Panc1 (cell line): ENCODE measurements around the gene WDR5. TPM values are rescaled to one million over a fixed set of nuclear protein-coding genes. Genes with fewer than 3 reads are reported as not detected.

Experiments
- ATAC-seq: fragments of 200-7000 bp; cut with Tn5 transposase; 2 replicates; pipeline ENCODE4 v1.9.1; 2020; ENCODE audit warnings: mild to moderate bottlenecking, moderate library complexity
- BruUV-seq: library from RNA; stranded (reverse); fragments of 400-500 nt; replicated peaks from 2 replicates; lab custom pipeline; 2021; lab: Mats Ljungman, UMichigan
- CTCF ChIA-PET: fragments of 300-600 bp; sonication (Branson Sonifier 250); formaldehyde crosslinking; loops from one replicate; lab custom pipeline; 2022; ENCODE audit warnings: antibody characterized with exemption; lab: Charles Lee
- POLR2A ChIA-PET: fragments of 300-600 bp; sonication (Branson Sonifier 250); formaldehyde crosslinking; loops from one replicate; lab custom pipeline; 2022; ENCODE audit warnings: antibody characterized with exemption; lab: Charles Lee
- DNase-seq: peaks from one replicate; pipeline ENCODE4 v3.0.0-alpha.2; 2010; ENCODE audit warnings: low read depth, low spot score
- H3K27ac ChIP-seq: 2 replicates; pipeline ENCODE4 v1.5.1; 2011; ENCODE audit warnings: mild to moderate bottlenecking, low read length, inconsistent platforms
- H3K27me3 ChIP-seq: fragments of 200-500 bp; sonication (Bioruptor generic); 2 replicates; pipeline ENCODE4 v1.6.0; 2014; ENCODE audit warnings: low read length, inconsistent platforms; ENCODE audit not compliant: control insufficient read depth, insufficient read depth
- H3K36me3 ChIP-seq: fragments of 200-500 bp; sonication (Bioruptor generic); 2 replicates; pipeline ENCODE4 v1.5.1; 2014; ENCODE audit warnings: inconsistent platforms, mild to moderate bottlenecking, low read length, moderate library complexity; ENCODE audit not compliant: control insufficient read depth, insufficient read depth
- H3K4me1 ChIP-seq: 2 replicates; pipeline ENCODE4 v1.5.1; 2011; ENCODE audit warnings: inconsistent platforms, mild to moderate bottlenecking, low read length, moderate library complexity; ENCODE audit not compliant: control insufficient read depth, insufficient read depth
- H3K4me3 ChIP-seq, 2 experiments: 2 replicates each; pipeline ENCODE4 v1.5.1; 2011 to 2012; ENCODE audit warnings: low read depth in 2 of 2, low read length in 2 of 2, mild to moderate bottlenecking in 2 of 2, inconsistent platforms in 1 of 2, moderate library complexity in 1 of 2
- H3K9me3 ChIP-seq: fragments of 200-500 bp; sonication (Bioruptor generic); 2 replicates; pipeline ENCODE4 v1.5.1; 2014; ENCODE audit warnings: low read depth, mild to moderate bottlenecking, inconsistent platforms, low read length, moderate library complexity; ENCODE audit not compliant: control insufficient read depth, insufficient read depth
- CTCF ChIP-seq: fragments of 450-650 bp; IDR thresholded peaks from 2 replicates; pipeline ENCODE4 v1.5.1; 2017; ENCODE audit warnings: mild to moderate bottlenecking
- POLR2AphosphoS5 ChIP-seq: IDR thresholded peaks from 2 replicates; pipeline ENCODE4 v1.6.1; 2012; ENCODE audit warnings: mild to moderate bottlenecking, low read depth, low read length, moderate library complexity
- REST ChIP-seq, 2 experiments: IDR thresholded peaks; 2 replicates each; pipeline ENCODE4 v1.6.1; 2011 to 2012; ENCODE audit warnings: low read depth in 2 of 2, control low read depth in 1 of 2, low read length in 1 of 2, mild to moderate bottlenecking in 1 of 2, moderate library complexity in 1 of 2; ENCODE audit not compliant: insufficient read depth in 1 of 2
- SIN3A ChIP-seq: IDR thresholded peaks from 2 replicates; pipeline ENCODE4 v1.6.1; 2012; ENCODE audit warnings: low read depth, mild to moderate bottlenecking, low read length, moderate library complexity, borderline replicate concordance; ENCODE audit not compliant: insufficient read depth
- TCF7L2 ChIP-seq: IDR thresholded peaks from 2 replicates; pipeline ENCODE4 v1.6.1; 2011; ENCODE audit warnings: mild to moderate bottlenecking, low read depth, low read length, inconsistent platforms
- in situ Hi-C: cut with HindIII; loops from 2 replicates; pipeline ENCODE4 v1.10.0; 2016; ENCODE audit warnings: low sequenced_read_pairs, low pct_unique_long_range_greater_than_20kb
- intact Hi-C: fragments of 100-400 bp; cut with micrococcal nuclease; formaldehyde crosslinking; loops from one replicate; pipeline ENCODE4 v1.10.0; 2022; ENCODE audit not compliant: unreplicated experiment
- total RNA-seq: library from RNA; stranded (reverse); gene quantifications from one replicate; pipeline ENCODE4 v1.2.1, GENCODE V29; 2021; ENCODE audit not compliant: unreplicated experiment

The WDR5 gene
- total RNA-seq, 1 experiment from 2014 or later: 36.9 TPM

- H3K9me3 ChIP-seq: no peaks in the 10 kb centered on the region
- ATAC-seq: no peak
- intact Hi-C loops (loop anchor here (10.0 kb wide), 1 partner anchor 145 kb away; the partner anchor contains the start of gene RXRA), in situ Hi-C loops (no loop called here)
- no peak overlapping the region for H3K27ac ChIP-seq
- no peaks in the 10 kb centered on the region; the same call in 1 of the 2 replicates for H3K27me3 ChIP-seq
- BruUV-seq: no TSS peak
- CTCF ChIA-PET: no interaction called here
- POLR2A ChIA-PET: no interaction called here
- no peak for DNase-seq
- H3K4me3 ChIP-seq: no peak overlapping the region
- H3K36me3 ChIP-seq: no peaks in the 10 kb centered on the region
- TF ChIP-seq SIN3A (no peak), TCF7L2 (no peak), REST (IDR thresholded peaks at IDR 0.05; ENCODE audit: insufficient read depth in 1 of 2, low read depth in 2 of 2, low read length in 1 of 2) (no peak), POLR2AphosphoS5 (no peak), CTCF (no peak)
- H3K4me1 ChIP-seq: no peaks in the 10 kb centered on the region
These were observed 44.3 kb downstream of the WDR5 start for GRCh38 chr9:134179918-134180785.

GRCh38 chr9:134180786-134181647, 45.1 kb downstream of the WDR5 start:
- POLR2A ChIA-PET: no interaction called here
- CTCF ChIA-PET: no interaction called here
- Histone ChIP-seq H3K9me3 (no peaks in the 10 kb centered on the region), H3K36me3 (no peaks in the 10 kb centered on the region), H3K27ac (no peak overlapping the region), H3K4me1 (no peaks in the 10 kb centered on the region), H3K4me3 (no peak overlapping the region), H3K27me3 (no peaks in the 10 kb centered on the region; the same call in 1 of the 2 replicates)
- in situ Hi-C loops (no loop called here), intact Hi-C loops (no loop called here)
- no TSS peak for BruUV-seq
- ATAC-seq (no peak), DNase-seq (no peak)
- no peak for TF ChIP-seq CTCF
- no peak for TF ChIP-seq REST (IDR thresholded peaks at IDR 0.05; ENCODE audit: insufficient read depth in 1 of 2, low read depth in 2 of 2, low read length in 1 of 2)
- no peak for TF ChIP-seq SIN3A
- no peak for TF ChIP-seq POLR2AphosphoS5
- no peak for TF ChIP-seq TCF7L2
